ES-I3 (cell line): ENCODE measurements around the gene FER1L5.
"Not testable (repeated sequence)": the region's sequence is repeated elsewhere in the genome, so short reads cannot be mapped to it uniquely, and the experiment has no call there.

ENCODE experiments used
- H3K36me3 ChIP-seq: 2 replicates; pipeline ENCODE4 v1.6.1; 2013; ENCODE audit warnings: mild to moderate bottlenecking, low read length, control low read depth, moderate library complexity; ENCODE audit not compliant: insufficient read depth
- H3K4me1 ChIP-seq: 2 replicates; pipeline ENCODE4 v1.6.1; 2013; ENCODE audit warnings: mild to moderate bottlenecking, control low read depth, low read length; ENCODE audit not compliant: insufficient read depth
- H3K9ac ChIP-seq: 2 replicates; pipeline ENCODE4 v1.6.1; 2013; ENCODE audit warnings: low read depth, mild to moderate bottlenecking, low read length, moderate library complexity
- H3K9me3 ChIP-seq: 2 replicates; pipeline ENCODE4 v1.6.1; 2013; ENCODE audit warnings: mild to moderate bottlenecking, low read length, moderate library complexity; ENCODE audit not compliant: control insufficient read depth, insufficient read depth

The FER1L5 gene

DNA sequence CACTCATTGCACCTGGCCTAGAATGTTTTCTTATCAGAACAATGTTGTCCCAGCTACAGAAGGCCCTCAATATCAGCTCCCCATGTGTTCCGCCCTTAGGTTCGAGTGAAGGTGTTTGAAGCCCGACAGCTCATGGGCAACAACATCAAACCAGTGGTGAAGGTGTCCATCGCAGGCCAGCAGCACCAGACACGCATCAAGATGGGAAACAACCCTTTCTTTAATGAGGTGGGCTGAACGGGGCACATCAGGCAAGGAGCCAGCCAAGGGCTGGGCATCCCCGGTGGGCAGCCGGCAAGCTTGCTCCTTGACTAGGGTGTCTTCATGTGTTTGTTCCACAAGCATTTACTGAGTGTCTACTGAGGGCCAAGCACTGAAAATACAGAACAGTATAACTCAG is 9.2 kb downstream of the FER1L5 start:
- H3K9me3 ChIP-seq = no peaks in the 10 kb centered on the region
- no peak overlapping the region for H3K9ac ChIP-seq
- H3K4me1 ChIP-seq = no peaks in the 10 kb centered on the region; the same call in 1 of the 2 replicates
- H3K36me3 ChIP-seq = no peaks in the 10 kb centered on the region

DNA sequence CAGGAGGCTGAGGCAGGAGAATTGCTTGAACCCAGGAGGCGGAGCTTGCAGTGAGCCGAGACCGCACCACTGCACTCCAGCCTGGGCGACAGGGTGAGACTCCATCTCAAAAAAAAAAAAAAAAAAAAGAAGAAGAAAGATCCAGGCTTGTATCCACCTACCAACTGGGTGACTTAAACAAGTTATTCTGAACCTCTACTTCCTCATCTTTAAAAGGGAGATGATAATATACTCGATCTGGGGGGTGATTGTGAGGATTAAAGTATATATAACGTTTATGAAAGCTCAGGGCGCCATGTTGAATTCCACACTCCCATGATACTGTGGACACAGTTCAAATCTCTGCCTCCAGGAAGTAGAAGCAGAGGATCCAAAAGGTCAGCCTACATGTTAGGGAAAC is 12.2 kb downstream of the FER1L5 start:
- not testable (repeated sequence) for H3K4me1 ChIP-seq, H3K9ac ChIP-seq, H3K36me3 ChIP-seq, H3K9me3 ChIP-seq

- H3K9ac ChIP-seq = no peak overlapping the region
- no peaks in the 10 kb centered on the region for H3K36me3 ChIP-seq
- H3K4me1 ChIP-seq = no peaks in the 10 kb centered on the region; the same call in 1 of the 2 replicates
- no peaks in the 10 kb centered on the region for H3K9me3 ChIP-seq
Measured at GRCh38 chr2:96655526-96655925, 13.0 kb downstream of the FER1L5 start.

DNA sequence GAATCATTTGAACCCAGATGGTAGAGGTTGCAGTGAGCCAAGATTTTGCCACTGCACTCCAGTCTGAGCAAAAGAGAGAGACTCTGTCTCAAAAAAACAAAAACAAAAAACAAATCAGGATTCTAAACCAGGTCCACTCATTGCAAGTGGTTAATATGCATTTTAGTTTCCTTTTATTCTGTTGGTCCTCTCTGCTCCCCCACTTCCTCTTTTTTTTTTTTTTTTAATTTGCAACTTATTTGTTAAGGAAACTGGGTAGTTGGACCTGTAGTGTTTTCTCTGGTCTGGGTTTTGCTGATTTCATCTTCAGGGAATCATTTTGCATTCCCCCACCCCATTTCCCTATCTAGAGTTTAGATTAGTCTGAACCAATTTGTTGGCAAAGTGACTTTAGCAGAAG is 14.0 kb downstream of the FER1L5 start:
- Histone ChIP-seq H3K9me3 (no peaks in the 10 kb centered on the region), H3K9ac (no peak overlapping the region), H3K36me3 (no peaks in the 10 kb centered on the region), H3K4me1 (no peaks in the 10 kb centered on the region; the same call in 1 of the 2 replicates)

GRCh38 chr2:96661324-96661723 is 18.8 kb downstream of the FER1L5 start:
- H3K4me1 ChIP-seq = no peaks in the 10 kb centered on the region; the same call in 1 of the 2 replicates
- no peaks in the 10 kb centered on the region for H3K36me3 ChIP-seq
- H3K9me3 ChIP-seq = no peaks in the 10 kb centered on the region; the same call in none of the 2 replicates
- H3K9ac ChIP-seq = no peak overlapping the region

- H3K9me3 ChIP-seq = no peaks in the 10 kb centered on the region; the same call in none of the 2 replicates
Measured at GRCh38 chr2:96662360-96662759, 19.8 kb downstream of the FER1L5 start.

GRCh38 chr2:96663177-96663576 is 20.6 kb downstream of the FER1L5 start:
- Histone ChIP-seq H3K4me1 (no peaks in the 10 kb centered on the region), H3K36me3 (no peaks in the 10 kb centered on the region), H3K9ac (no peak overlapping the region), H3K9me3 (no peaks in the 10 kb centered on the region; the same call in none of the 2 replicates)

More at GRCh38 chr2:96662360-96662759, 19.8 kb downstream of the FER1L5 start:
- no peaks in the 10 kb centered on the region for H3K36me3 ChIP-seq
- H3K9ac ChIP-seq = no peak overlapping the region
- H3K4me1 ChIP-seq = no peaks in the 10 kb centered on the region

DNA sequence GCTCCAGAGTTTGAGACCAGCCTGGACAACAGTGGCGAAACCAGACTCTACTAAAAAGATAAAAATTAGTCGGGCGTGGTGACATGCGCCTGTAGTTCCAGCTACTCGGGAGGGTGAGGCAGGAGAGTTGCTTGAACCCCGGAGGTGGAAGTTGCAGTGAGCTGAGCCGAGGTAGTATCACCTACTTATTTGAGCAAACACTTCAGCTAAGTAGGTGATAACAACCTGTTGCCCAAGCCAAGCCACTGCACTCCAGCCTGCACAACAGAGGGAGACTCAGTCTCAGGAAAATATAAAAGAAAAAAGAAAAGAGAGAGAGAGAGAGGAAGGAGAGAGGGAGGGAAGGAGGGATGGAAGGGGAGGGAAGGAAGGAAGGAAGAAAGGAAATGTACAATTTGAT is 21.3 kb downstream of the FER1L5 start:
- H3K4me1 ChIP-seq = 0 out of 2 replicates have a peak, but pooled peaks cover 3% of the 10 kb centered on the region
- no peak overlapping the region for H3K9ac ChIP-seq
- H3K36me3 ChIP-seq = no peaks in the 10 kb centered on the region
- no peaks in the 10 kb centered on the region; the same call in none of the 2 replicates for H3K9me3 ChIP-seq

DNA sequence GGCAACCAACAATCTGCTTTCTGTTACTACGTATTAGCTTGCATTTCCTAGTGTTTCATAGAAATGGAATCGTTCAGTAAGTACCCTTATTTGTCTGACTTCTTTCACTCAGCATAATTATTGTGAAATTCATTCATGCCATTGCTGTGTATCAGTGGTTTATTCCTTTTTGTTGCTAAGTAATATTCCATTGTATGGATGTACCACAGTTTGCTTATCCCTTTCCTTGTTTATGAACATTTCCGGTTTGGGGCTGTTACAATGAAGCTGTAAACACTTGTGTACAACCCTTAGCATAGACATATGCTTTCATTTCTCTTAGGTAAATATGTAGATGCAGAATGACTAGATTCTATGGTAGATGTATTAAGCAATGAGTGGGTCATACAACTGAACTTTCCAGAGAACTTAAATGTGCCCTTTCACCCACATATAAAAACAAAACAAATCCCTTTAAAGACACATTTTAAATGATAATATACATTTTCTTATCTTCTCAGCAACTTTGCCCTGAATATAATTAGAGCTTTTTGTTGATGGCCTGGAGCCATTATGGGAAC is 21.9 kb downstream of the FER1L5 start:
- H3K4me1 ChIP-seq = 0 out of 2 replicates have a peak, but pooled peaks cover 3% of the 10 kb centered on the region
- no peak overlapping the region for H3K9ac ChIP-seq
- H3K36me3 ChIP-seq = no peaks in the 10 kb centered on the region
- H3K9me3 ChIP-seq = no peaks in the 10 kb centered on the region; the same call in none of the 2 replicates

- Histone ChIP-seq H3K36me3 (no peaks in the 10 kb centered on the region), H3K9me3 (no peaks in the 10 kb centered on the region; the same call in none of the 2 replicates), H3K4me1 (0 out of 2 replicates have a peak, but pooled peaks cover 3% of the 10 kb centered on the region), H3K9ac (no peak overlapping the region)
Measured at GRCh38 chr2:96665083-96665569, 22.6 kb downstream of the FER1L5 start.

GRCh38 chr2:96665717-96666116 is 23.2 kb downstream of the FER1L5 start:
- not testable (repeated sequence) for H3K36me3 ChIP-seq, H3K4me1 ChIP-seq, H3K9ac ChIP-seq, H3K9me3 ChIP-seq

GRCh38 chr2:96668771-96669170 is 26.2 kb downstream of the FER1L5 start:
- Histone ChIP-seq H3K9me3 (no peaks in the 10 kb centered on the region; the same call in 1 of the 2 replicates), H3K36me3 (no peaks in the 10 kb centered on the region), H3K9ac (no peak overlapping the region)

GRCh38 chr2:96669539-96670215 is 27.1 kb downstream of the FER1L5 start:
- H3K4me1 ChIP-seq = 0 out of 2 replicates have a peak, but pooled peaks cover 3% of the 10 kb centered on the region
- no peaks in the 10 kb centered on the region for H3K36me3 ChIP-seq
- no peak overlapping the region for H3K9ac ChIP-seq
- H3K9me3 ChIP-seq = no peaks in the 10 kb centered on the region

More at GRCh38 chr2:96668771-96669170, 26.2 kb downstream of the FER1L5 start:
- 0 out of 2 replicates have a peak, but pooled peaks cover 3% of the 10 kb centered on the region for H3K4me1 ChIP-seq

DNA sequence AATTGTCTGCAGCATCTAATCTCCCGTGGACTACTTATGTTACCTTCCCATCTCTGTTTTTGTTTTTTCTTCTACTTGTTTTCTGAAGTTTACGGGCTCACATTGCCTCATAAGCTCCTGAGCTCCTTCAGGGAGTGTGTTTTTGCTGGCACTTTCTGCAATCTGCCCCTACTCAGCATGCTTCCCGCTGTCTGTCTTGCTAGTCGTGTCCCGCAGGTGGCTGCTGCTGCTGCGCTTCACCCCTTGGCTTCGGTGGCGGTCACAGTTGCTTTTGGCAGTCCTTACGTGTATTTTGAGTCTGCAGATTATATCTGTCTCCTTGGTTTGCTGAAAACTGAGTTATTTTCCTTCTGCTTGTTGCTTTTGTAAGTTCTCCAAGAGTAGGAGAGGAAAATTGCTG is 37.3 kb downstream of the FER1L5 start:
- Histone ChIP-seq H3K4me1 (no peaks in the 10 kb centered on the region), H3K9me3 (no peaks in the 10 kb centered on the region), H3K36me3 (no peaks in the 10 kb centered on the region), H3K9ac (no peak overlapping the region)
